GM21737 (cell line): ENCODE results near the gene ANKRD13A.
"Not testable (repeated sequence)": the region's sequence is repeated elsewhere in the genome, so short reads cannot be mapped to it uniquely, and the experiment has no call there.

Experiments
- ATAC-seq: cut with Tn5 transposase; IDR thresholded peaks from one replicate; pipeline ENCODE4 v1.9.1; 2021; ENCODE audit warnings: mild to moderate bottlenecking, moderate library complexity; ENCODE audit not compliant: unreplicated experiment

ANKRD13A gene

DNA sequence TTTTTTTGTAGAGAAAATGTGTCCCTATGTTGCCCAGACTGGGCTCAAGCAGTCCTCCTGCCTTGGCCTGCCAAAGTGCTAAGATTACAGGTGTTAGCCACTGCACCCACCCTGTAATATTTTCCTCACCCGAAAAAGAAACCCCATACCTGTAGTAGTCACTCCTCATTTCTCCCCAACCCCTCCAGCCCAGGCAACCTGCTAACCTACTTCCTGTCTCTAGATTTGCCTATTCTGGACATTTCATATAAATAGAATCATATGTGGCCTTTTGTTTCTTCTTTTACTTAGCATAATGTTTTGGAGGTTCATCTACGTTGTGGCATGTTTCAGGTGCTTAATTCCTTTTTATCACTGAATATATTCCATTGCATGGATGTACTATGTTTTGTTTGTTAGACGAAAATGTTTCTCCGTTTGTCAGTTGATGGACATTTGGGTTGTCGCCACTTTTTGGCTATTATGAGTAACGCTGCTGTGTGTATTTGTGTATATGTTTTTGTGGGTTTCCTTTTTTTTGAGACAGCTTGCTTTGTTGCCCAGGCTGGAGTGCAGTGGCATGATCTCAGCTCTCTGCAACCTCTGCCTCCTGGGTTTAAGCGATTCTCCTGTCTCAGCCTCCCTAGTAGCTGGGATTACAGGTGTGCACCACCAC is 6.2 kb downstream of the ANKRD13A start:
- ATAC-seq = peak; percentile 36

DNA sequence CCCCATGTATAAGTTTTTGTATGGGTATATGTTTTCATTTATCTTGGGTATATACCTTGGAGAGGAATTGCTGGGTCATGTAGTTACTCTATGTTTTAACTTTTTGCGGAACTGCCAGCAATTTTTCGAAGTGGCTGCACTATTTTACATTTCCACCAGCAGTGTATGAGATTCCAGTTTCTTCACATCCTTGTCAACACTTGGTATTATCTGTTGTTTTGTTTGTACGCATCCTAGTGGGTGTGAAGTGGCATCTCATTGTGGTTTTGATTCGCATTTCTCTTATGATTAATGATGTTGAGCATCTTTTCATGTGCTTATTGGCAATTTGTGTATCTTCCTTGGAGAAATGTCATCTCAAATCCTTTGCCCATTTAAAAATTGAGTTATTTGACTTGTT is 6.9 kb downstream of the ANKRD13A start:
- no peak for ATAC-seq

DNA sequence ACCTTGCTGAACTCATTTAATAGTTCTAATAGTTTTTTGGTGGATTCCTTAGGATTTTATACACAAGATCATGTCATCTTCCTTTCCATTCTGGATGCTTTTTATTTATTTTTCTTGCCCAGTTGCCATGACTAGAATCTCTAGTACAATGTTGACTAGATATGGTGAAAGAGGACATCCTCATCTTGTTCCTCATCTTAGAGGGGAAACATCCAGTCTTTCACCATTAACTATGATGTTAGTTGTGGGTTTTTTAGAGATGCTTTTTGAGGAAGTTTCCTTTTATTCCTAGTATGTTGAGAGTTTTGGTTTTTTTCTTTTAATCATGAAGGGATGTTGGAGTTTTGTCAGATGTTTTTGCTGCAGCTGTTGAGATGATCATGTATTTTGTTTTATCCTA is 8.7 kb downstream of the ANKRD13A start:
- ATAC-seq = no peak

DNA sequence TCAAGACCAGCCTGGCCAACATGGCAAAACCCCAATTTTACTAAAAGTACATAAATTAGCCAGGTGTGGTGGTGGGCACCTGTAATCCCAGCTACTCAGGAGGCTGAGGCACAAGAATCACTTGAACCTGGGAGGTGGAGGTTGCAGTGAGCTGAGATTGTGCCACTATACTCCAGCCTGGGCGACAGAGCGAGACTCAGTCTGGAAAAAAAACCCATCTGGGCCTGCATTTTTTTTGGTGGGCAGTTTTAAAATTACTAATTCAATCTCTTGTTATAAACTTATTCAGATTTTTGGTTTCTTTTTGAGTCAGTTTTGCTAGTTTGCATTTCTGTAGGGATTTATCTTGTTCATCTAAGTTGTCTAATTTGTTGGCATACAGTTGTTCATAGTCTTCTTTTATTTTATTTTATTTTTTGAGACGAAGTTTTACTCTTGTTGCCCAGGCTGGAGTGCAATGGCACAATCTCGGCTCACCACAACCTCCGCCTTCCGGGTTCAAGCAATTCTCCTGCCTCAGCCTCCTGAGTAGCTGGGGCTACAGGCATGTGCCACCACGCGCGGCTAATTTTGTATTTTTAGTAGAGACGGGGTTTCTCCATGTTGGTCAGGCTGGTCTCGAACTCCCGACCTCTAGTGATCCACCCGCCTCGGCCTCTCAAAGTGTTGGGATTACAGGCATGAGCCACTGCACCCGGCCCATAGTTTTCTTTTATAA is 9.6 kb downstream of the ANKRD13A start:
- not testable (repeated sequence) for ATAC-seq

DNA sequence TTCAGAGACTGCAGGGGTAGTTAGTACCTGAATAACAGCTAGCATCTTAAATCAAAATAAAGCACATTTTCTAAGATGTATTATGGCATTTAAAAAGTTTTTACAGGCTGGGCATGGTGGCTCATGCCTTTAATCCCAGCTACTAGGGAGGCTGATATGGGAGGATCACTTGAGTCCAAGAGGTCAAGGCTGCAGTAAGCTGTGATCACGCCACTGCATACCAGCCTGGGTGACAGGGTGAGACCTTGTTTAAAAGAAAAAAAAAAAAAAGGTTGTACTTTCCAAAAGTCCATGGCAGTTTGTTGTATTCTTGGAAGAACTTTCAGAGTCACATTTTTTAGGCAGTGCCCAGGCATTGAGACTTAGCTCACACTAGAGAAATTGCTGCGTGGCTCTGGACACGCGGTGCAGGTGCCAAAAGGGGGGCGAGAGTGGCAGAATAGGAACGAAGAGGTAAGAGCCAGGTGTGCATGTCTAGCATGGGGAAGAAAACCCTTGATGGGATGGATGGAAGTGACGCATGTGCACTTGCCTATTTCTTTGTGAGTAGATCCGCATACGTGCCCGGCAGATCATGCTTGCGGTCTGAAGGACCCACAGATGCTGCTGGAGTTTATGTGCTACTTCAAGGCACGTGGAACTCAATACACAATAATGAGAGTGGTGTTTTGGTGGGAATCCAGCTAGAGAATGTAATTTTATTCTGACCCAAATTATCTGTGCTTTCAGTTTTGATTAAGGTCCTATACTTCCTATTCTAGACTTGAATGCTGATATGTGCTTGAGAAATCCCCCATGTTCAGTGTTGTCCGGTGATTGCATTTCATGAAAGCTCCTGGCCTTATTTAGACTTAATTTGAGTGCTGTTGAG is 11.9 kb downstream of the ANKRD13A start:
- peak; percentile 40 for ATAC-seq

DNA sequence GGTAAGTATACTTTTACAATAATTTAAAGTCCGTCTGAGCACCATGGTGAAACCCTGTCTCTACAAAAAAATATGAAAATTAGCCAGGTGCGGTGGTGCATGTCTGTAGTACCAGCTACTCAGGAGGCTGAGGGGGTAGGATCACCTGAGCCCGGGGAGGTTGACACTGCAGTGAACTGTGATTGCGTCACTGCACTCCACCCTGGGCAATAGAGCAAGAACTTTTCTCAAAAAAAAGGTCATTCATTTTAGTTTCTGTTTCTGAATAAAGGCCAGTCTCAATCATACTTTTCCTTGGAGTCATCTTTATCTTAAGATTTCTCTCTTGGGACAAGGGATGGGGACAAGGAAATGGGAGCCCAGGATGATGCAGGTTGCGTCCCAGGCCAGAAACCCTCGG is 12.9 kb downstream of the ANKRD13A start:
- peak; percentile 52 for ATAC-seq

DNA sequence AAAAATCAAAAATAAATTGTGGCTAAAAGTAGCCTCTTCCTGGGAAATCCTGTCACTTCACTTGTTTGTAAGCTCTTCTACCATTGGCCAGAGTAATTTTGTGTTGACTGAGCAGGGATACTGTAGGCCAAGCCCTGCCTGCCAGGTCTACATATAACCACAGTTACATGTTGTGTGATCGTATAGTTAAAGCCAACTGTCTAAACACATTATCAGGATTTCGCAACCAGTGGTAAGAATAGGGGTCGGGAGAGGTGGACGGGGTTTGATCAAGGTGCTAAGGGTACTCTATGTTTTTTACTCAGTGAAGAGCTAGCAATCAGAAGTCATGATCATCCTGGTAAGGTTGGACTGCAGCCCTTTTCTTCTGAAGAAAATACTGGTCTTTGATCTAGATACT is 13.4 kb downstream of the ANKRD13A start:
- no peak for ATAC-seq

DNA sequence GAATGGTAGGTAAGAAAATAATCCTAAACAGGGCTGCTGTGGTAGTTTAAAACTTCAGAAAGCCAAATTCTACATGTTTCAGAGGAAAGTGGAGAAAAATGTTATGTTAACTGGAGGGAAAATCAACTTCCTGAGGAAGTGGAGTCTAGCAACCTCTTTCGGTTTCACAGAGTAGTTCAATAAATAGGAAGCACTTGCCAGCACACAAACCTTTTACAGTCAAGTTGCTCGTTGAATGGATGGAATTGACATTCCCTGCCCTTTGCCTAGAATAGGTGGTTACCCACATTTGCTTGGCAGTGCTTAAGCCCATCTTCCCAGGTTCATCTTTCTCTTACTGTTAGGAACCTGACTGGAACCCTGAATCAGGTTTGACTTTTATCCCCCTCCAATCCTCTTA is 15.9 kb downstream of the ANKRD13A start:
- no peak for ATAC-seq

DNA sequence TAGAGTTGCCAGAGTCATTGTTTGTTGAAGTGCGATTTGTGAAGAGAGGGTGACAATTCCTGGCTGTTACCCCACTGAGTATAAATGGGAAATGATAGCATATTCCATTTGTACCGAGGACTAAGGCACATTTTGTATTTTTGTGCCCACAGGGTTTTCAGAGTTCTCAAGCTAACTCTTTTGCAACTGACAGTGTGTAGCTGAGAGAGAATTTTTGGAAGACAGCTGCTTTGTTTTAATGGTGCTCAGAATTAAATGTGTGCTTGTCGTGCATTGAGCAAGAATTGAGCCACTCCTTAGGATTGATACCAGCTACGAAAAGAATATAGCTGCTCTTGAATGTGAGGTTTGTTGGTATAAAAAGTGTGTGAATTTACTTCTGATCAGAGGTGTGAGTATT is 21.7 kb downstream of the ANKRD13A start:
- no peak for ATAC-seq

DNA sequence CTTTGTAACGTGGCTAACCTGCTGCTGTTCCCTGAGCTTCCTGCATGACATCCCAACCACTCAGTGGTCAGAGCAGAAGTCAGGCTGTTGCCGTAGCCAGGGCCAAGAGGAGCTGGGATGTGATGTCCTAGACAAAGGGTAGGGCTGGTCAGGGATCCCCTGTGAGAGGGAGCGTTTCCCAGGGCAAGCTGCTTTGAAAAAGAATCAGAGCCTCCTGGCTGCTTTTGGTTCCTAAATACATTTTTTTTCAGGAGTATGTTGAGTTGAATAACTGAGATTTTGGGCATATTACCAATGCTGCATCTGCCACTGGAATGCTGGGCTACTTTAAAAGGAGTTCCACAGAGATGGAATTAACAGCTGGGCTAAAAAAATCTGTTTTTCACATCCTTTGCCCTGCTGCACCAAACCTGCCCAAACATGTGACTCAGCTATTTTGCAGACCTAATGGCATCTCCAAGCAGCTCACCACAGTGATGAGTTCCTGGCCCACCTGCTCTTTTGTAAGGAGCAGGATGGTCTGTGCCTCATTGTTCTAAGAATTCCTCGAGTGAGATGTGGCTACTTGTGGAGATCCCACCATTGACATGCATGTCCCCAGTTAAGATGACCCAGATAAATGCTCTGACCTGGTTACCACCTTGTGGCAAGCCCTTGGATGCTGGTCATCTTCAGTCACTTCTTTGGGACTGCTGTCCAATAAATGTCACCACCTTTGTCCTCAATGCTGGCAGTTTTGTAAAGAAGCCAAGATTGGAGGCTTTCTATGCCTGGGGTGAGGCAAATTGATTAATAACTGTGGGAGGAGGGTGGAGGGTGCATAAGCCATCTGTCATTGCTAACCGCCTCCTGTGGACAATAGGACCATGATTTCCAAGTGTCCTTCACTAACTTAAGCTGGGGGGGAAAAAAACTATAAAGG is 24.1 kb downstream of the ANKRD13A start:
- no peak for ATAC-seq

DNA sequence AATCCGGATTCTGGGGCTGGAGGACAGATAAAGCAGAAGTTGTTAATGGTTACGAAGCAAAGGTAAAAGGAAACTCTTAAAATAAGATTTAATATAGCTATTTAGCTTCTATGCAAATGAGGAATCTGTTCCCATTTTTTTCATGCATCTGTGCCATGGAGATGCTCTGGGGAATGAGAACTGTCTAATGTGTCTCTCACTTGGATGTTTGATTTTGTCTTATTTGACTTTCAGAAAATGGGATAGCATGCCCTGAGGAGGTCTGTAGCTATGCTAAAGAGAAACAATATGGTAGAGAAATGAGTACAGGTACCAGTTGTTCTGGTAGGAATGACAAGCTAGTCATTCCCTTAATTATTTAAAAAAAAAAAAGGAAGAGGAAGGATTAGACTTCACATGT is 24.8 kb downstream of the ANKRD13A start:
- no peak for ATAC-seq

DNA sequence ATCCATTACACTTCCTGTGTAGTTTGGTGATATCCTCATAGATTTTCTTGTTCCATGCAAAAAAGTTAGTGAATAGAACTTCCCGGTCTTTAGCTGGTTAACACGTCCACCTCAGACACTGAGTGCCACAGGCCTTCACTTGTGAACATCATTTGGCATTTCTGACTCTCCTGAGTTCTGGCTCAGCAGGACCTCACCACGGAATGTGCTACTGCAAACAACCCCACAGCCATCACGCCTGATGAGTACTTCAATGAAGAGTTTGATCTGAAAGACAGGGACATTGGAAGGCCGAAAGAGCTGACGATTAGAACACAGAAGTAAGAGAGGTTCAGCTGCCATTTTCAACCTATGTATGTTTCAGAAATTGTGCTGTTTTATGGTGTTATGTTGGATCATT is 29.1 kb downstream of the ANKRD13A start:
- ATAC-seq = no peak

DNA sequence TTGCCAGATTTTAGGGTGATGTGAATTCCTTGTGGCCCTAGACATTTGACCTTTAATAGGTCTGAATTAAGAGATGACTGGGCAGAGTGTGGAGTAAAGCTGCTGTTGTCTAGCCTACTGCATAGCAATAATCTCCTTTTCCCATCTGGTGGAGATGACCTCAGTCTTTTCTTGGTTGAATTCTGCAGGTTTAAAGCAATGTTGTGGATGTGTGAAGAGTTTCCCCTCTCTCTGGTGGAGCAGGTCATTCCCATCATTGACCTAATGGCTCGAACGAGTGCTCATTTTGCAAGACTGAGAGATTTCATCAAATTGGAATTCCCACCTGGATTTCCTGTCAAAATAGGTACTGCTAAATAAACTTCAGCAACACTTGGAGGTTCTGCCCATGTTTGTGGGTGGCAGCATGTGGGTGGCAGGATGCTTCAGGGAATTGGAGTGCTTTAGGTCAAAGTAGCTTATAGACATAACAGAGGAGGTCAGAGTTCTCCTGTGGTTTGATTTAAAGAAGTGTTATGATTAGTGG is 30.1 kb downstream of the ANKRD13A start:
- ATAC-seq = no peak

DNA sequence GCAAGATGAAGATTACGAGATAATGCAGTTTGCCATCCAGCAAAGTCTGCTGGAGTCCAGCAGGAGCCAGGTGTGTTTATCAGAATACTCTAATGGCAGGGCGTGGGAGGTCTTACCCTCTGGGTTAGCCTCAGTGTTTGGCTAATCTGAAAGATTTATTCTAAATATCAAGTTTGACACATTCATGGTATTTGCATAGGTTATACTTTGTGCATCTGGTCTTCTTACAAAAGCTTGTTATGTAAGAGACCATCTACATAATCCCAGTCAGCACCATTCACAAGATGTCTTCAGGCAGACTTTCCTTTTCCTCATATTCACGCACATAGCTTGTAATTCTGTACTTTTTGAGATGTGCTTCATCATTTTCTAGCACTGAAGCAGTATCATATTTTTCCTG is 34.7 kb downstream of the ANKRD13A start:
- ATAC-seq = no peak

DNA sequence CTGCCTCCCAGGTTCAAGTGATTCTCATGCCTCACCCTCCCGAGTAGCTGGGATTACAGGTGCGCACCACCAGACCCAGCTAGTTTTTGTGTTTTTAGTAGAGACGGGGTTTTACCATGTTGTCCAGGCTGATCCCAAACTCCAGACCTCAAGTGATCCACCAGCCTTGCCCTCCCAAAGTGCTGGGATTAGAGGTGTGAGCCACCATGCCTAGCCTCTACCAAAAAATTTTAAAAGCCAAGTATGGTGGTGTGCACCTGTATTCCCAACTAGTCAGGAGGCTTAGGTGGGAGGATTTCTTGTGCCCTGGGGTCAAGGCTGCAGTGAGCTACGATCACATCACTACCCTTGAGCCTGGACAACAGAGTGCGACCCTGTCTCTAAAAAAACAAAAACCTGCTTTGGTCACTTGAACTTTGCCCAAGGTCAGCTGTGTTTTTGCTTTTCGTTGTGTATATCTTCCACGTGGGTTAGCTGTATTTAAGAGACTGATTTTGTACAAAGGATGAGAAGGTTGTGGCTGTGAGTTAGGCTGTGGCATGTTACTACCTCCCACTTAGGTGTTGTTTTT is 36.4 kb downstream of the ANKRD13A start:
- ATAC-seq = no peak

DNA sequence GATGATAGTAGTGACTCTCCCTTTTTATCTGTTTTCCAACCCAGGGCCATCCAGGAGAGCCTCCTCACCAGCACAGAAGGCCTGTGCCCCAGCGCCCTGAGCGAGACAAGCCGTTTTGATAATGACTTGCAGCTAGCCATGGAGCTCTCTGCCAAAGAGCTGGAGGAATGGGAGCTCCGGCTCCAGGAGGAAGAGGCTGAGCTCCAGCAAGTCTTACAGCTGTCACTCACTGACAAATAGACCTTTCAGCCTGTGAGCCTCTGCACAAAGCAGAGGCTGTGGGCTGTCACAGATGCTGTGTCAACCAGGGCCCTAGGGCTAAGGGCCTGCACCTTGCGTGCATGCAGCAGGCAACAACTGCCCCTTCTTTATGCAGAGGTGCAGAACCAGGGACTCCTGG is 38.1 kb downstream of the ANKRD13A start:
- no peak for ATAC-seq

DNA sequence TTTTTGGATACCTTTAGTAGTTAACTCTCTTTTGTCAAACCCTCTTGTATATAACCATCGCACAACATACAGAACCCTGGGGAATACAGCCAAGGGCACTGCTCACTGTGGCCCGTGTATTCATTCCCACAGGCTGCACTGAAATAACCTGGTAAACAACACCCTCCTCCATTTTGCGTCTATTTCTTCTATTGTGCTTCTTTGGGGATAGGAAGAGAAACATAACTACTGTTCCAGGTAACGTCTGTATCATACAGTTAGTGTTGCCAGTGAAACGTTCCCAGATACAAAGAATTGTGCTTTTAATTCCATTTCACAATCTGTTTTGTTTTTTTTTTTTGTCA is 39.5 kb downstream of the ANKRD13A start:
- no peak for ATAC-seq

DNA sequence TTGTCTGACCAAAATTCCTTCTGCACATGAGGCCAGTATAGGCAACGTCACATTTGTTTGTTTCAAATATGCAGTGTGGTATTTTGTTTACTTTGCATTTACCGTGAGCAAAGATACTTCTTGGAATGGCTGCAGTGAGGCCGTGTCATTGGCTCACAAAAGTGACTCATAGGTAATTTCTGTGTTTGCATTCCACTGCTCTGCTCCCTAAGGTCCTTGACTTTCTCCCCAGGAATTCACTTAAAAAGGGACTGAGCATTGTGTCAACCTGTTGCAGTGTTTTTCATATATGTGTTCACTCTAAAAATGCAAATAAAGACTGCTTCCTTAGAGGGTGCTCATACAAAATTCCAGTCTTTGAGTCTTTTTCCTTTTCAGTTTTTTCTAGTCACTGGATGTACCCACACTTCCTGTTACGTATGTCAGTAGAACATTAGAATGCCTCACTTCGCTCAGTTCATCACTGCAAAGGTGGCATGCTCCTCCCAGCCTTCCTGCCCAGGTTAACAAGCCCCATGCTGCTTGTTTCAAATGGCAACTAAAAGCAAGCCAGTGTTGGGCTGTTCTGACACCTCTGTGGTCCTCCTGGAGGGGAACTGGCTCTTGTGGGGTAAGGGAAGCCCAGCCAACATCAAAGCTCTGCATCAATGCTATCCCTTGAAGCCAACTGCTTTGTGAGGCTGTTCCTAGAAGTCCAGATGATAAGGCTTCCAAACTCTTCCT is 40.0 kb downstream of the ANKRD13A start:
- ATAC-seq = no peak

DNA sequence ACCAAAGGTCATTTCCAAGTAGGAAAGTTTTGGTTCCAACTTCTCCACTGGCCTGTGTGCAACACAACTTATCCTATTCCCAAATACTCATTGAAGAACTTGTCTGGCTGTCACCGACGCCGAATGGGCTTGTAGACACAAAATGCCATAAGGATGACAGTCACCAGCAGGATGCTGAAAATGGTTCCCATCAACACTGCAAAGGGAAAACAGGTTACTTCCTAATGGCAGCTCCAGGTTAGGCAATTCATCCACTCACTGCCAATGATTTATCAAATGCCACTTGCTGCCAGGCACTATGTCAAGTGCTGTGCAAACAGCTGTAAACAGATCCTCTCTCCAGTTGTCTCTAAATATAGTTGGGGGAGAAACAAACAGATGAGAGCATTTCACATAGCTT is 43.0 kb downstream of the ANKRD13A start:
- ATAC-seq = no peak
